ENCODE results near the gene IL26.

DNA sequence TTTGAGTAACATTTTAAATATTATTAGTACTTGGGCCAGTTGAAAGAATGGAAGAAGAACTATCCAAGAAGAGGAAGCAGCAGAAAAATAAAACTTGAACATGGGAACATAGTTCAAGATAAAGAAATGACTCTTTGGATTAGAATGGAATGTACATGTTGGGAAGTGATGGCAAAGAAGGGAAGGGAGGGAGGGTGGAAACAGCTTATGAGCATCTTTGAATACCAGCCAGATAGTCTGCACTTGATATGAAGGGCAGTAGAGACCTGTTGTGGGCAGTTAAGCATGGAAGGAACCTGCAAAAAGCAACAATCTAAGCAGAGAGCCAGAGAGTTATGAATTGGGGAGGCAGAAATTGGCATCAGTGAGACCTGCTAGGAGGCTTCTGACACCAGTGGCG, 37.8 kb upstream of the IL26 start:
- TF ChIP-seq, protein P1, sequence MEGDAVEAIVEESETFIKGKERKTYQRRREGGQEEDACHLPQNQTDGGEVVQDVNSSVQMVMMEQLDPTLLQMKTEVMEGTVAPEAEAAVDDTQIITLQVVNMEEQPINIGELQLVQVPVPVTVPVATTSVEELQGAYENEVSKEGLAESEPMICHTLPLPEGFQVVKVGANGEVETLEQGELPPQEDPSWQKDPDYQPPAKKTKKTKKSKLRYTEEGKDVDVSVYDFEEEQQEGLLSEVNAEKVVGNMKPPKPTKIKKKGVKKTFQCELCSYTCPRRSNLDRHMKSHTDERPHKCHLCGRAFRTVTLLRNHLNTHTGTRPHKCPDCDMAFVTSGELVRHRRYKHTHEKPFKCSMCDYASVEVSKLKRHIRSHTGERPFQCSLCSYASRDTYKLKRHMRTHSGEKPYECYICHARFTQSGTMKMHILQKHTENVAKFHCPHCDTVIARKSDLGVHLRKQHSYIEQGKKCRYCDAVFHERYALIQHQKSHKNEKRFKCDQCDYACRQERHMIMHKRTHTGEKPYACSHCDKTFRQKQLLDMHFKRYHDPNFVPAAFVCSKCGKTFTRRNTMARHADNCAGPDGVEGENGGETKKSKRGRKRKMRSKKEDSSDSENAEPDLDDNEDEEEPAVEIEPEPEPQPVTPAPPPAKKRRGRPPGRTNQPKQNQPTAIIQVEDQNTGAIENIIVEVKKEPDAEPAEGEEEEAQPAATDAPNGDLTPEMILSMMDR (IDR thresholded peaks at IDR 0.05; ENCODE audit: insufficient read depth, low read length) = no peak
- TF ChIP-seq GABPA (IDR thresholded peaks at IDR 0.05; ENCODE audit: low read depth) = no peak
- no peak for TF ChIP-seq POLR2AphosphoS5 (IDR thresholded peaks at IDR 0.05; ENCODE audit: low read depth)
- TF ChIP-seq, protein P2, sequence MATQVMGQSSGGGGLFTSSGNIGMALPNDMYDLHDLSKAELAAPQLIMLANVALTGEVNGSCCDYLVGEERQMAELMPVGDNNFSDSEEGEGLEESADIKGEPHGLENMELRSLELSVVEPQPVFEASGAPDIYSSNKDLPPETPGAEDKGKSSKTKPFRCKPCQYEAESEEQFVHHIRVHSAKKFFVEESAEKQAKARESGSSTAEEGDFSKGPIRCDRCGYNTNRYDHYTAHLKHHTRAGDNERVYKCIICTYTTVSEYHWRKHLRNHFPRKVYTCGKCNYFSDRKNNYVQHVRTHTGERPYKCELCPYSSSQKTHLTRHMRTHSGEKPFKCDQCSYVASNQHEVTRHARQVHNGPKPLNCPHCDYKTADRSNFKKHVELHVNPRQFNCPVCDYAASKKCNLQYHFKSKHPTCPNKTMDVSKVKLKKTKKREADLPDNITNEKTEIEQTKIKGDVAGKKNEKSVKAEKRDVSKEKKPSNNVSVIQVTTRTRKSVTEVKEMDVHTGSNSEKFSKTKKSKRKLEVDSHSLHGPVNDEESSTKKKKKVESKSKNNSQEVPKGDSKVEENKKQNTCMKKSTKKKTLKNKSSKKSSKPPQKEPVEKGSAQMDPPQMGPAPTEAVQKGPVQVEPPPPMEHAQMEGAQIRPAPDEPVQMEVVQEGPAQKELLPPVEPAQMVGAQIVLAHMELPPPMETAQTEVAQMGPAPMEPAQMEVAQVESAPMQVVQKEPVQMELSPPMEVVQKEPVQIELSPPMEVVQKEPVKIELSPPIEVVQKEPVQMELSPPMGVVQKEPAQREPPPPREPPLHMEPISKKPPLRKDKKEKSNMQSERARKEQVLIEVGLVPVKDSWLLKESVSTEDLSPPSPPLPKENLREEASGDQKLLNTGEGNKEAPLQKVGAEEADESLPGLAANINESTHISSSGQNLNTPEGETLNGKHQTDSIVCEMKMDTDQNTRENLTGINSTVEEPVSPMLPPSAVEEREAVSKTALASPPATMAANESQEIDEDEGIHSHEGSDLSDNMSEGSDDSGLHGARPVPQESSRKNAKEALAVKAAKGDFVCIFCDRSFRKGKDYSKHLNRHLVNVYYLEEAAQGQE (IDR thresholded peaks at IDR 0.05; ENCODE audit: insufficient replicate concordance, low read depth) = no peak

Measured in HL-60 (cell line).